ENCODE results near the gene CZIB. TPM values are rescaled to one million over a fixed set of nuclear protein-coding genes. Genes with fewer than 3 reads are reported as not detected.

Gene CZIB
- total RNA-seq, 4 donors from 2014 or later = 11.2 to 61.9 (median 39.7) TPM

DNA sequence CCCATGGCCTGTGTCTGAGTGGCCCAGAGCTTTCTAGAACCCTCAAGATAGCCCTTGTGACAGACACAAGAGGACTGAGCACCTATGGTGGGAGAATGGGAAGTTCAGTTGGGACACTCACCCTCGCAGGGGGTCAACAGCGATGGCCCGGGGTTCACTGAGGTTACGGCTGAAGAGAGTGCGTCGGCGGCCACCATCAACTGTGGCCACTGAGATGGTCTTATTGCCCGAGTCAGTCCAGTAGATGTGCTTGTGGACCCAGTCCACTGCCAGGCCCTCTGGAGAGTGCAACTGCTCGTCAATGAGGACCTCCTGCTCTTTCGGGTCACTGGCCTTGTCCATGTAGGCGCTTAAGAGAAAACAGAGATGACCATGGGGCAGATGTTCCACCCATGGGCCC is 43.6 kb upstream of the CZIB start:
- TF ChIP-seq, protein P1, sequence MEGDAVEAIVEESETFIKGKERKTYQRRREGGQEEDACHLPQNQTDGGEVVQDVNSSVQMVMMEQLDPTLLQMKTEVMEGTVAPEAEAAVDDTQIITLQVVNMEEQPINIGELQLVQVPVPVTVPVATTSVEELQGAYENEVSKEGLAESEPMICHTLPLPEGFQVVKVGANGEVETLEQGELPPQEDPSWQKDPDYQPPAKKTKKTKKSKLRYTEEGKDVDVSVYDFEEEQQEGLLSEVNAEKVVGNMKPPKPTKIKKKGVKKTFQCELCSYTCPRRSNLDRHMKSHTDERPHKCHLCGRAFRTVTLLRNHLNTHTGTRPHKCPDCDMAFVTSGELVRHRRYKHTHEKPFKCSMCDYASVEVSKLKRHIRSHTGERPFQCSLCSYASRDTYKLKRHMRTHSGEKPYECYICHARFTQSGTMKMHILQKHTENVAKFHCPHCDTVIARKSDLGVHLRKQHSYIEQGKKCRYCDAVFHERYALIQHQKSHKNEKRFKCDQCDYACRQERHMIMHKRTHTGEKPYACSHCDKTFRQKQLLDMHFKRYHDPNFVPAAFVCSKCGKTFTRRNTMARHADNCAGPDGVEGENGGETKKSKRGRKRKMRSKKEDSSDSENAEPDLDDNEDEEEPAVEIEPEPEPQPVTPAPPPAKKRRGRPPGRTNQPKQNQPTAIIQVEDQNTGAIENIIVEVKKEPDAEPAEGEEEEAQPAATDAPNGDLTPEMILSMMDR (IDR thresholded peaks at IDR 0.05) = no peak
- TF ChIP-seq EP300 (IDR thresholded peaks at IDR 0.05; ENCODE audit: low read depth) (no peak), POLR2AphosphoS5 (IDR thresholded peaks at IDR 0.05) (no peak), POLR2A (IDR thresholded peaks at IDR 0.05) (no peak)
- no peaks in the 10 kb centered on the region for H3K36me3 ChIP-seq
- WGBS, 2 donors (ENCODE audit: low coverage in 1 of 2) = 94% methylated on average over 11 of the region's 11 CpGs; no CpG with 5 or more reads in 1 of the 2 donors
- DNase-seq = no peak
- no peak overlapping the region for H3K4me3 ChIP-seq
- no peaks in the 10 kb centered on the region for H3K27me3 ChIP-seq
- in situ Hi-C loops (cut with MboI; ENCODE audit: low pct_ligation_motif_present in 1 of 4, low pct_unique_long_range_greater_than_20kb in 1 of 4, low sequenced_read_pairs in 3 of 4) = no loop called here
- H3K9me3 ChIP-seq = no peaks in the 10 kb centered on the region
- no peaks in the 10 kb centered on the region for H3K4me1 ChIP-seq
- no peak overlapping the region for H3K27ac ChIP-seq
- intact Hi-C loops (cut with DNase I; ENCODE audit: low total_unique reads) = no loop called here

DNA sequence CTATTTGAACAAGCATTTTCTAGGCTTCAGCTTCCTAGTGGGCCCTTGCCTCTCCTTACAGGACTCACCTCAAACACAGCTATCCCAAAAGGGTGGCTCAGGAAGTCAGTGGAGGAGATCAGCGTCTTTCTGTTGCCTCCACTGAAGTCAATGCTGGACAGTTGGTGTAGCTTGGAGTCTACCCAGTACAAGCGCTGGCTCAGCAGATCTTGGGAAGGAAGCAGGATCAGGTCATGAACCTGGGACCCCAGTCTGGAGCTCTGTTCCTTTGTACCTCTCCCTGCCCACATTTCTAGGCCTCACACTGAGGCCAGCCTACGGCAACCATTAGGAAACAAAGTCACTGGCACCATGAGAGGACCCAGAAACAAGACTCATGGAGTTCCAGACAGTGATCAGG is 41.6 kb upstream of the CZIB start:
- Histone ChIP-seq H3K36me3 (no peaks in the 10 kb centered on the region), H3K4me1 (no peaks in the 10 kb centered on the region), H3K9me3 (no peaks in the 10 kb centered on the region), H3K27me3 (no peaks in the 10 kb centered on the region), H3K27ac (no peak overlapping the region), H3K4me3 (no peak overlapping the region)
- TF ChIP-seq POLR2AphosphoS5 (IDR thresholded peaks at IDR 0.05) (no peak), EP300 (IDR thresholded peaks at IDR 0.05; ENCODE audit: low read depth) (no peak), POLR2A (IDR thresholded peaks at IDR 0.05) (no peak)
- TF ChIP-seq, protein P1 (IDR thresholded peaks at IDR 0.05) = no peak
- intact Hi-C loops (cut with DNase I; ENCODE audit: low total_unique reads) (no loop called here), in situ Hi-C loops (cut with MboI; ENCODE audit: low pct_ligation_motif_present in 1 of 4, low pct_unique_long_range_greater_than_20kb in 1 of 4, low sequenced_read_pairs in 3 of 4) (no loop called here)
- WGBS, 2 donors (ENCODE audit: low coverage in 1 of 2) = 100% methylated on average over 3 of the region's 3 CpGs; no CpG with 5 or more reads in 1 of the 2 donors
- no peak for DNase-seq

DNA sequence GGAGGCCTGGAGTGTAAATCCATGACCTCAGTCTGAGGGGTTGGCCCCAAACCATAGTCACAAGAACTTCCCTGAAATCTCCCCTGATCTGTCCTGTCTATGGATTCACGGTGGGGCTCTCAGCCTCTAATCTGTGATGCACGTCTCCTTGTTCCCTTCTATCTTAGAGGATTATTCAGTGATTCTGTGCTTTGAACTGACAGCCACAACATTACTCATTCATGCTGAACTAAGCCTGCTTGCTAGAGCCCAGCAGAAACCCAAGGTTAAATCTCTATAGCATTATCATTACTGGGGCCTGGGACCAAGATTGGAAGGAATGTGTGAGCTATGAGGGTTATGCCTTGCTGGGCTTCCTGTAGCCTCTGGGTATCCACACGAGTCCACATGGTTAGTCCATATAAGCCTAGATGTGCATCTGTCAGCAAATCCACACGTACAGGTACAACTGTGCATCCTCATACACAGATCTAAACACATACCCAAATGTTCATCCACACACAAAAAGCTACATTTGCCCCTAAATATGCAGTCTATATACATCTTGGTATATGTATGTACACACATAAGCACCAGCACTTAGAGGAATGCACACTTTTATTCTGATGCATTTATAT is 40.3 kb upstream of the CZIB start:
- Histone ChIP-seq H3K4me3 (no peak overlapping the region), H3K4me1 (no peaks in the 10 kb centered on the region), H3K9me3 (no peaks in the 10 kb centered on the region), H3K27me3 (no peaks in the 10 kb centered on the region), H3K27ac (peak overlapping the region in 1 of 4 donors; percentile 17), H3K36me3 (no peaks in the 10 kb centered on the region)
- in situ Hi-C loops (cut with MboI; ENCODE audit: low pct_ligation_motif_present in 1 of 4, low pct_unique_long_range_greater_than_20kb in 1 of 4, low sequenced_read_pairs in 3 of 4) = no loop called here
- DNase-seq = no peak
- no peak for TF ChIP-seq EP300 (IDR thresholded peaks at IDR 0.05; ENCODE audit: low read depth)
- TF ChIP-seq POLR2AphosphoS5 (IDR thresholded peaks at IDR 0.05) = no peak
- 43 to 88% methylated on average over 1 to 4 of the region's 4 CpGs for WGBS, 2 donors (ENCODE audit: low coverage in 1 of 2)
- intact Hi-C loops (cut with DNase I; ENCODE audit: low total_unique reads) = no loop called here

DNA sequence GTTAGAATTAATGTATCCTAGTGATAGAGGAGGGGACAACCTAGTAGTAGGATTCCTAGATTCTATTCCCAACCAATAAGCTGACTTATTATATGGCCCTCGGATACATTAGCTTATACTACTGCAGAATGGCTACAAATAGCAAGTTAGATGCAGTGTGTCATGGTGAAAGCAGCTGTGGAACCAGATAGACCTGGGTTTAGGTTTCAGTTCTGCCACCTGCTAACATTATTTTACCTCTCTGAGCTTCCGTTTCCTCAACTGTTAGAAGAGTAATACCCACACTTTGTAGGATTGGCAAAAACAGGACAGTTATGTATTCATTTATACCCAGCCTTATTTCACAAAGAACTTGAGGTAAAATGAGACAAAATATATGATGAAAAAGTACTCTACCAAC is 39.5 kb upstream of the CZIB start:
- Histone ChIP-seq H3K9me3 (no peaks in the 10 kb centered on the region), H3K27ac (peak overlapping the region in 1 of 4 donors; percentile 17), H3K36me3 (no peaks in the 10 kb centered on the region), H3K4me3 (no peak overlapping the region), H3K4me1 (no peaks in the 10 kb centered on the region), H3K27me3 (no peaks in the 10 kb centered on the region)
- DNase-seq = no peak
- in situ Hi-C loops (cut with MboI; ENCODE audit: low pct_ligation_motif_present in 1 of 4, low pct_unique_long_range_greater_than_20kb in 1 of 4, low sequenced_read_pairs in 3 of 4) (no loop called here), intact Hi-C loops (cut with DNase I; ENCODE audit: low total_unique reads) (no loop called here)
- 92 to 93% methylated on average over 2 of the region's 2 CpGs for WGBS, 2 donors (ENCODE audit: low coverage in 1 of 2)
- no peak for TF ChIP-seq POLR2AphosphoS5 (IDR thresholded peaks at IDR 0.05)
- no peak for TF ChIP-seq POLR2A (IDR thresholded peaks at IDR 0.05)
- TF ChIP-seq, protein P1 (IDR thresholded peaks at IDR 0.05) = no peak
- no peak for TF ChIP-seq EP300 (IDR thresholded peaks at IDR 0.05; ENCODE audit: low read depth)

DNA sequence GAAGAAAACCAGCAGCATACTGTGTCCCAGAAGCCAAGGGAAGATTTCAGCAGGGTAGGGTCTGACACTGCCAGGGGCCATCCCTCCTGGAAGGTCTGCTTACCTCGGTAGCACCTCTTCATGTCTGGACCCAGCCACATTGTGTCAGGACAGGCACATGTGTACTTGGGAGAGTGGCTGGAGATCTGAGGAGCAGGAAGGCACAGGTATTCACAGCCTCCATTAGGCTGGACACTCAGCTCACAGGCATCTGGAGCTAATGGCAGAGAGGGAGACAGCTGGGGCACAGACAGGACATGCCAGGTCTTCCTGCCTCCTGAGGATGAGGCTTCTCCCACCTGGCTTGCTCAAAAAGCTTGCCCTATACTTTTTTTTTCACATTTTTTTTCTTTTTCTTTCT is 37.8 kb upstream of the CZIB start:
- Histone ChIP-seq H3K36me3 (no peaks in the 10 kb centered on the region), H3K27ac (no peak overlapping the region), H3K9me3 (no peaks in the 10 kb centered on the region), H3K4me1 (no peaks in the 10 kb centered on the region), H3K27me3 (no peaks in the 10 kb centered on the region), H3K4me3 (no peak overlapping the region)
- intact Hi-C loops (cut with DNase I; ENCODE audit: low total_unique reads) = no loop called here
- in situ Hi-C loops (cut with MboI; ENCODE audit: low pct_ligation_motif_present in 1 of 4, low pct_unique_long_range_greater_than_20kb in 1 of 4, low sequenced_read_pairs in 3 of 4) = no loop called here
- TF ChIP-seq, protein P1 (IDR thresholded peaks at IDR 0.05) = no peak
- TF ChIP-seq POLR2AphosphoS5 (IDR thresholded peaks at IDR 0.05) (no peak), EP300 (IDR thresholded peaks at IDR 0.05; ENCODE audit: low read depth) (no peak), POLR2A (IDR thresholded peaks at IDR 0.05) (no peak)
- 88% methylated on average over 1 of the region's 1 CpG; no CpG with 5 or more reads in 1 of the 2 donors for WGBS, 2 donors (ENCODE audit: low coverage in 1 of 2)
- no peak for DNase-seq

Data from transverse colon (tissue), 4 donors.